Spleen (tissue), 7 donors: ENCODE measurements around the gene ALKBH4.

ENCODE experiments used
- POLR2A ChIP-seq, 3 donors: fragments of 450-650 bp; IDR thresholded peaks; one replicate each; pipeline ENCODE4 v1.5.1; 2017; ENCODE audit warnings: antibody characterized with exemption in 3 of 3, mild to moderate bottlenecking in 1 of 3
- TF ChIP-seq, protein P1 (sequence below), 11 experiments: fragments of 200-600 bp in 7 of 11; fragments of 450-650 bp in 4 of 11; sonication (generic) in 4 of 11; IDR thresholded peaks in 8 of 11; conservative IDR thresholded peaks in 3 of 11; 1 replicate in 7 of 11; 2 replicates in 4 of 11; pipeline versions ENCODE4 v1.4.0 to v1.8.0; 2016 to 2021; ENCODE audit warnings: antibody characterized with exemption in 11 of 11, inconsistent platforms in 4 of 11, mild to moderate bottlenecking in 1 of 11
- donor health status: DM: no; HTN: no; CAD: no; lungs with moderate emphysema.
- donor health status: DM: no; HTN: no; CAD: no.
- donor health status: DM: no; HTN: no; CAD: no.

- TF ChIP-seq, protein P1, sequence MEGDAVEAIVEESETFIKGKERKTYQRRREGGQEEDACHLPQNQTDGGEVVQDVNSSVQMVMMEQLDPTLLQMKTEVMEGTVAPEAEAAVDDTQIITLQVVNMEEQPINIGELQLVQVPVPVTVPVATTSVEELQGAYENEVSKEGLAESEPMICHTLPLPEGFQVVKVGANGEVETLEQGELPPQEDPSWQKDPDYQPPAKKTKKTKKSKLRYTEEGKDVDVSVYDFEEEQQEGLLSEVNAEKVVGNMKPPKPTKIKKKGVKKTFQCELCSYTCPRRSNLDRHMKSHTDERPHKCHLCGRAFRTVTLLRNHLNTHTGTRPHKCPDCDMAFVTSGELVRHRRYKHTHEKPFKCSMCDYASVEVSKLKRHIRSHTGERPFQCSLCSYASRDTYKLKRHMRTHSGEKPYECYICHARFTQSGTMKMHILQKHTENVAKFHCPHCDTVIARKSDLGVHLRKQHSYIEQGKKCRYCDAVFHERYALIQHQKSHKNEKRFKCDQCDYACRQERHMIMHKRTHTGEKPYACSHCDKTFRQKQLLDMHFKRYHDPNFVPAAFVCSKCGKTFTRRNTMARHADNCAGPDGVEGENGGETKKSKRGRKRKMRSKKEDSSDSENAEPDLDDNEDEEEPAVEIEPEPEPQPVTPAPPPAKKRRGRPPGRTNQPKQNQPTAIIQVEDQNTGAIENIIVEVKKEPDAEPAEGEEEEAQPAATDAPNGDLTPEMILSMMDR (IDR thresholded peaks at IDR 0.05 in 8 of 11, conservative IDR thresholded peaks at IDR 0.05 in 3 of 11) = no peak
- TF ChIP-seq POLR2A (IDR thresholded peaks at IDR 0.05) = no peak
Observed at GRCh38 chr7:102456327-102456726, 8.3 kb downstream of the ALKBH4 start.
